Mononuclear cell (primary cell): ENCODE data around the gene C18orf63. TPM values are rescaled to one million over a fixed set of nuclear protein-coding genes. Genes with fewer than 3 reads are reported as not detected.
"Not testable (repeated sequence)": the region's sequence is repeated elsewhere in the genome, so short reads cannot be mapped to it uniquely, and the experiment has no call there.

Experiments
- H3K27me3 ChIP-seq: 2 replicates; pipeline ENCODE4 v1.6.0; 2011; ENCODE audit warnings: low read length, control low read depth; ENCODE audit not compliant: insufficient read depth
- H3K4me1 ChIP-seq: 2 replicates; pipeline ENCODE4 v1.5.1; 2011; ENCODE audit warnings: mild to moderate bottlenecking, low read length, control low read depth; ENCODE audit not compliant: insufficient read depth
- H3K4me3 ChIP-seq: 2 replicates; pipeline ENCODE4 v1.5.1; 2011; ENCODE audit warnings: mild to moderate bottlenecking, low read length, moderate library complexity
- H3K9me3 ChIP-seq: 2 replicates; pipeline ENCODE4 v1.5.1; 2011; ENCODE audit warnings: low read depth, mild to moderate bottlenecking, control low read depth, low read length
- total RNA-seq: library from RNA; depleted of rRNA; stranded (reverse); fragments of >200 nt; gene quantifications from one replicate; pipeline ENCODE4 v1.2.3, GENCODE V29; 2012

C18orf63 gene
- total RNA-seq, 1 donor, result not detected

DNA sequence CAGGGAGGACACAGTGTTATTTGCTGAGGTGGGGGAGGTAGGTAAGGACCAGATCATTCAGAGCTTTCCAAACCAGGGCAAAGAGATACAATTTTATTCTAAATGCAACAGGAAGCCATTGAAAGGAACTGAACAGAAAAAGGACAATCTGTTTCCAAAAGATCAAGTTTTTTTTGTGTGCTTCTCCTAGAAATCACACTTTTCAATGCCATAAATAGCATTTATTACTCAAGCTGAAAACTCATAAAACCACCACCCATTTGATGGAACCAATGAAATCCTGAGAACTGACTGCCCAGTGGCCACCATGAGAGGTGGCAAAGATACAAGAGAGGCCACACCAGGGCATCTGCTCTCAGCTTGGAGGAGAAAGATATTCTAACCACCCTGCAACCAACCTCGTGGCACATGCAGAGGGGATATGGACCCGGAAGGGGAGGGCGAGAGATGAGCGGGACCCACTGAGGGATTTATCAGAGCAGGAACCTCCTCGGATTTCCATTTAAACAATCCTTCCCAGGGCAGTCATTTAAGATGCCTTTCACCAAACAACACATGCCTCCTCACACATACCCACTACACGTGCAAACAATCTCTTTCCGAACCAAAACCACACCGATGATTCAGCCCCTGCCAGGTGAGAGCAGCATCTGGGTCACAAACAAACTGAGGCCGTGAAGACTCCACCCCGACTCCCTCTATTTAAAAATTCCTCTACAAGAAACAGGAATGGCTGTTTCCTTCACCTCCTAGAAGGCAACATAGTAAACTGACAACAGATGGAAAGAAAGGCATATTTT is 32.7 kb upstream of the C18orf63 start:
- no peaks in the 10 kb centered on the region for H3K27me3 ChIP-seq
- no peaks in the 10 kb centered on the region for H3K9me3 ChIP-seq
- H3K4me1 ChIP-seq, result peaks cover 10% of the 10 kb centered on the region
- no peak overlapping the region for H3K4me3 ChIP-seq

DNA sequence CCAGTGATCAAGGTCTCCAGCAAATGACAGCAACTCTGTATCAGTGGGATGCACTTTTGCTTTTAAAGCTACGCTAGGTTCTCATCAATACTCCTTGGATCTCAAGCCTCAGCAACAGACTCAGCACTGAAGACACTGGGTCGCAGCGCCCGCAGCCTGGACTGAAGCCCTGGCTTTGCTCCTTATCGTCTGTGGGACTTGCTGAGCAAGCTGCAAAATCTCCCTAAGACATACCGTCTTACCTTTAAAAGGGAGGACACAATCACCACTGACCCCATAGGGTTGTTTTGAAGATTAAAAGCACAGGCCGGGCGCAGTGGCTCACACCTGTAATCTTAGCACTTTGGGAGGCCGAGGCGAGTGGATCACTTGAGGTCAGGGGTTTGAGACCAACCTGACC is 32.0 kb upstream of the C18orf63 start:
- Histone ChIP-seq H3K4me1 (peaks cover 10% of the 10 kb centered on the region), H3K9me3 (no peaks in the 10 kb centered on the region), H3K27me3 (no peaks in the 10 kb centered on the region), H3K4me3 (no peak overlapping the region)

DNA sequence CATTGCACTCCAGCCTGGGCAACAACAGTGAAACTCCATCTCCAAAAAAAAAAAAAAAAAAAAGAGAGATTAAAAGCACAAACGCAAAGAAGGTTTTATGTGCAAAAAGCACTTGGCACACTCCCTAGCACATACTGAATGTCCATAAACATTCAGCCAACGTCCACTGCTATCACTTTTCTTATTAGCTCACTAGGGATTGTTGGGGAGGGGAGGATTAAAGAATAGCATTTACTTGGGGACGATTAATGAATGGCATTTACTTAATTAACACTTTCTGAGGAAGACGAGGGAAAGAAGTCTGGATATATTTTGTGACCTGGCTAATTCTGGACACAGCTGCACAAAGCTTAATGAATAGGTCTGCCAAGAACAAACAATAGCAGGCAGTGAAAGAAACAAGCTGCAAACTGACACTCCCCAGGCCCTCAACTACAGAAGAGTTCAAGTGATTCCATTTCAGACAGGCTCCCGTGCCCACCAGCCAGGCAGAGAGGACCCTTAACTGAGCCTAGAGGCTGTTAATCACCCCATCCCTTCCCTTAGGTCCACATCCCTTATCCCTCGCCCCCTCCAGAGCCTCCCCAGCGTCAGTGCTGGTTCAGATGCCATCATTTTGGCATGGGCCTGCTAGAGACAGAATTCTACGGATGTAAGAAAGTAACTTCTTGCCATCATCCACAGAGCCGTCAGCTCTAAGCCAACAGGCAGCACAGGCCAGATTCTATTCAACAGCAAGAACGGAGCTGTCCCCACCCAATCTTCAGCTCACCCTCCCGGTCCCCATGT is 31.3 kb upstream of the C18orf63 start:
- Histone ChIP-seq H3K4me3 (no peak overlapping the region), H3K9me3 (no peaks in the 10 kb centered on the region), H3K27me3 (no peaks in the 10 kb centered on the region), H3K4me1 (peaks cover 16% of the 10 kb centered on the region)

DNA sequence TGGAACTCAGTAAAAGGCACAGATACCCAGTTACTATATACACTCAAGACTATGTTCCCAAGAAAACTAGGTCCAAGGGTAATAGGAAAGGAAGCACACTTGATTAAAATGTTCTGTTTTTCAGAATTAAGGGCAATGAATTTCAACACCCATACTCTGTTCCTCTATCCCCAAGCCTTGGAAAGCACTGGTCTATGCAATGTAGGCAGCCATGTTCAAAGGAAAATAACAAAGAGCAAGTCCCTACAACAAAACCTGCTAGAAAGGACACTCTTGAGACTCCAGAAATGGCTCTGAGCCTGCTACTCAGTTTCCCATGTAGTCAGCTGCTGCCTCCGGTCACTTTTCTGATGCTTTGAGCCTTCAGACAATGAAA is 30.7 kb upstream of the C18orf63 start:
- H3K4me1 ChIP-seq, result peaks cover 16% of the 10 kb centered on the region
- no peaks in the 10 kb centered on the region for H3K9me3 ChIP-seq
- no peaks in the 10 kb centered on the region for H3K27me3 ChIP-seq
- H3K4me3 ChIP-seq, result no peak overlapping the region

DNA sequence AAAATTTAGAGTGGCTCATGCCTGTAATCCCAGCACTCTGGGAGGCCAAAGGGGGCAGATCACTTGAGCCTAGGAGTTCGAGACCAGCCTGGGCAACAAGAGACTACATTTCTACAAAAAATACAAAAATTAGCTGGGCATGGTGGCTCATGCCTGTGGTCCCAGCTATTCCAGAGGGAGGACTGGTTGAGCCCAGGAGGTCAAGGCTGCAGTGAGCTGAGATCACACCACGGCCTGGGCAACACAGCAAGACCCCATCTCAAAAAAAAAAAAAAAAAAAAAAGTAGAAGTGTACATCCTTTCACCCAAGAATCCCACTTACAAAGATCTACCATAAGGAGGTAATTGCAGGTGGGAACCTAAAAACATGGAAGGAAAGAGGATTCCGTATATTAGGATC is 30.1 kb upstream of the C18orf63 start:
- H3K4me1 ChIP-seq, result peaks cover 16% of the 10 kb centered on the region
- H3K4me3 ChIP-seq, H3K9me3 ChIP-seq, H3K27me3 ChIP-seq: not testable (repeated sequence)

DNA sequence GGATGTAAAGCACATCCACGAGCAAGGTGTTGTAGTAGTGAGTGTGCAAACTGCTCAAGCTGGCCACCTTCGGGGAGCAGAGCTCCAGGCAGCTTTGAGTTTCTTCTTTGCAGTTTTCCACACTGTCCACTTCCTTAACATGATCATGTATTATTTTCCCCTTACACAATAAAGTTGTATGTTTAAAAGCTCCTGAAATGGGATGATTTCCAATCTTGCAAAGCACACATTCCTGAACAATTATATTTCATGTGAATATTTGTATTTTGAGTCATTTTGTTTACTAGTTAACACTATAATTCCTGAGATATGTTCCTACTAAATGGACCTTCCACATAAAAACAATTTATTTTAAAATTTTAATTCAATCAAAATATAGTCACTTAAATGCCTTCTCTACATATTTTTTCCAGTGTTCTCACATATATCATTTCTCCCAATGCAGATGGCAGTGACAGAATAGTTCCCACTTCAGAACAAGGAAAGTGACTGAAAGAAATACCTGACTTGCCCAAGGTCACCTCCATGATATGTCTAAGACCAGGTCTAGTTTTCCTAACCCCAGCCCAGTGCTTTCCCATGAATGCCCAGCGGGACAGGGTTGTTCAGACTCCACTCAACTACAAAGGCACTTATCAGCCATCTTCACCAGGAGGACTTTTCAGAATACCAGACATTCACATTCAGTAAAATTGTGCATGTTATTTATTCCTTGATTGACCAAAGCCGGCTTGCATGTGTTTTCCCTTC is 29.4 kb upstream of the C18orf63 start:
- no peaks in the 10 kb centered on the region for H3K9me3 ChIP-seq
- no peaks in the 10 kb centered on the region for H3K27me3 ChIP-seq
- peaks cover 23% of the 10 kb centered on the region for H3K4me1 ChIP-seq
- no peak overlapping the region for H3K4me3 ChIP-seq

DNA sequence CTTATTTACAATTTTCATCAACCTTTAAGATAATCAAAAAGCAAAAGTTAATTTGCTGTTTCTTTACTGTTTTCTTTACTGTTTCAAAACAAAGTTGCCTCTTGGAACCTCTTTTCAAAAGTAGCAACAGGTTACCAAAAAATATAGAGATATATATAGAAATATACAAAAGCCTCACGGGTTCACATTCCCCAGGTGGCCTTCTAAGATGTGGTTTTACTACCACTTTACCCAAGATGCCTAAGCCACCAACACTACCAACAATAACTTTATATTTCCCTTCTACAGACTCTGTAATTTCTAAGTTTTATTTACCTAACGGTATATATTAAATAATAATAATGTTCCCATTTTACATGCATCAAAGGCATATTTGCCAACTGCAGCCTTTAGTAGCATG is 28.8 kb upstream of the C18orf63 start:
- Histone ChIP-seq H3K4me1 (peaks cover 24% of the 10 kb centered on the region), H3K27me3 (no peaks in the 10 kb centered on the region), H3K4me3 (no peak overlapping the region), H3K9me3 (no peaks in the 10 kb centered on the region)

DNA sequence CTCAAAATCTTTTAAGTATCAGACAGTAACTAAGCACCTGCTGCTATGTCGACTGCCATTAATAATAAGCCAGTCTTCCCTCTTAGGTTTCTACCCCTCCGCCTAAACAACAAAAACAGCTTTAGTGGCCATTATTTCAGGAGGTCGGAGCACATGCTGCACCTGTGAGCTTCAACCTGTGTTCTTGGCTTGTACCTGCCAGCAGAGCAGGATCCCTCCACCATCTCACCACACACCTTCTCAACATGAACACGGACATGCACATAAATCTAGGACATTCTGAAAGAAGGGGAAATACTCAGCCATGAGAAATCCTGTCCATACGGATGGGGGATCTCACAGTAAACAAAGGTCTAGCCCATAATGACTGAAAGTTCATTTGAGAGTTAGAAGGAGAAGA is 27.6 kb upstream of the C18orf63 start:
- no peak overlapping the region for H3K4me3 ChIP-seq

DNA sequence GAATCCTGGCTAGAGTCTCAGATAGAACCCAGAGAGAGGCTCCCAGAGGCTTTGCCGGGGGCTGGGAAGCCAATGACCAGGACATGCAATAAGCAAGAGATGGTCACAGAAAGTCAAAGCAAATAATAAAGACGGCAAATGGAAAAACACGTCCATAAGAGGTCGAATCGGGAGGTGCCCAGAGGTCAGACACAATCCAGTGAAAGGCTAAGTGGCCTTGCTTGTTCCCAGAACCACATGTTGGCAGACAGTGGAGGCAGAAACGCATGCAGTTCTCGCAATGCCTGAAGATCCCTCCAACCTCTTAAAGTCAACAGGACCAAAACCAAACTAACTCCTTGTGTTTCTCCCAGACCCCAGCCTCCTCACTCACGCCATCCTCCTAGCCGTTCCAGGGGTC is 26.9 kb upstream of the C18orf63 start:
- Histone ChIP-seq H3K4me3 (no peak overlapping the region), H3K27me3 (no peaks in the 10 kb centered on the region), H3K9me3 (no peaks in the 10 kb centered on the region), H3K4me1 (peaks cover 21% of the 10 kb centered on the region)

More for the DNA sequence above, 27.6 kb upstream of the C18orf63 start:
- no peaks in the 10 kb centered on the region for H3K27me3 ChIP-seq
- H3K4me1 ChIP-seq, result peaks cover 21% of the 10 kb centered on the region
- H3K9me3 ChIP-seq, result no peaks in the 10 kb centered on the region

DNA sequence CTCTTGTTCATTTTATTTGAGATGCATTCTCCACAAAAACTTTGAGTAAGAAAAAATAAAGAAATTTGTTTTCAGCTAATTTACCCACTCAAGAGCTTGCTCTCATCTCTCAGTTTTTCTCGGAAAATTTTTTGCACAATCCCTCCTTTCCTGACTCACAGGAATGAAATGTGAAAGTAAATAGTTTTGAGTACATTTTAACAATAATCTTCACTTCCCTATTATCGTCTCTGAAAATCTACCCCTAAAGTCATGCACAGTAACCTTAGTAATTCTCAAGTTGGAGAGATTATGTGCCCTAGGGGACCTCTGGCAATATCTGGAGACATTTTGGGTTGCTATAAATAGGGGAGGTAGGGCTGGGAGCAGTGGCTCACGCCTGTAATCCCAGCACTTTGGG is 26.5 kb upstream of the C18orf63 start:
- no peak overlapping the region for H3K4me3 ChIP-seq
- no peaks in the 10 kb centered on the region for H3K27me3 ChIP-seq
- no peaks in the 10 kb centered on the region for H3K9me3 ChIP-seq
- peaks cover 21% of the 10 kb centered on the region for H3K4me1 ChIP-seq

DNA sequence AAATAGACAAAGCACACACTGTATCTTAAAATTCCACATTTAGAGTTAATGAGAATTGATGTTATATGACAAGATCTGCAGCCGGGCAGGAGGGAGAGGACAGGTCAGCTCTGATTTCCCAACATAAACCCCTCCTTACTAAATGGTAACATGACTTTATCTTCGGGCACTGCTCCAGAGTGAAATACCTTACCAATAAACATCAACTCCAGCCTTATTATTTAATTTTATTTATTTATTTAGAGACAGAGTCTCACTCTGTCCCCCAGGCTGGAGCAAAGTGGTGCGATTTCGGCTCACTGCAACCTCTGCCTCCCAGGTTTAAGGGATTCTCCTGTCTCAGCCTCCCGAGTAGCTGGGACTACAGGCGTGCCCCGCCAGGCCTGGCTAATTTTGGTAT is 25.6 kb upstream of the C18orf63 start:
- H3K9me3 ChIP-seq, result no peaks in the 10 kb centered on the region
- H3K4me1 ChIP-seq, result peaks cover 21% of the 10 kb centered on the region
- H3K4me3 ChIP-seq, result no peak overlapping the region
- H3K27me3 ChIP-seq, result no peaks in the 10 kb centered on the region

DNA sequence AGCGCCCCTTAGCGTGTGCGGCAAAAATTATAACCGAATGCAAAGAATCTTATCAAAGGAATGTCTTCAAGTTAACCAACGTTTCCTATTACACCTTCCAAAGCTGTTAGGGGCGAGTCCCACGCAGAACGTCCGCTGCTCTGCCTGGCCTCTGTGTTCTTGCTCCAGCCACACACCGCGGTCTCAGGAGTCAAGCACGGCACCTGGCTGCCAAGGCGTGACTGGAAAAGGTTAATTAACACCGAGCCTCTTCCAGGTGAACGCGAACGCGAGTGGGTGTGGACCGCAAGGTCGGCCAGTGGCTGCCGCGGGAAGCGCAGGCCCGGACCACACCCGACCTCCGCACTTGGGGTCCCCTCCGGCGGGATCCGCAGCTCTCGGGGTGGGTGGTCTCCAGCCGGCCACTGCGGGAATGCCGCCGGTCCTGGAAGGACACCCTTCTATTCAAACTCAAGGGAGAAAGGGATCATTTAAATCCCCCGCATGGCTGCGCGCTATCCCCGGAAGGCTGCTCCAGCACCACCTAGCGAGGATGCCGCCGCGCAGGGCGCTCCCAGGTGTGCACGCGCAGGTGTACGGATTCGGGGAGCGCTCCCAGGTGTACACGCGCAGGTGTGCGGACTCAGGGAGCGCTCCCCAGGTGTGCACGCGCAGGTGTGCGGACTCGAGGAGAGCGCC is 24.7 kb upstream of the C18orf63 start:
- Histone ChIP-seq H3K9me3 (no peaks in the 10 kb centered on the region), H3K4me1 (peaks cover 21% of the 10 kb centered on the region), H3K27me3 (no peaks in the 10 kb centered on the region), H3K4me3 (peak overlapping the region; percentile 79)

DNA sequence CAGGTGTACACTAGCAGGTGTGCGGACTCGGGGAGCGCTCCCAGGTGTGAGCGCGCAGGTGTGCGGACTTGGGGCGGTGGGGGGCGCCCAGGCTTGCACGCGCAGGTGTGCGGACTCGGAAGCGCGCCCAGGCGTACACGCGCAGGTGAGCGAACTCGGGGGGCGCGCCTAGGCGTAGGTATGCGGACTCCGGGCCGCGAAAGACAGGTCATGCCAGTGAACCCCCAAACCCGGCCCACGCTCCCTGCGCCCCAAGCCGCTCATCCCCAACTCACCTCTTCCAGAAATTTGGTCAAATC is 24.2 kb upstream of the C18orf63 start:
- H3K9me3 ChIP-seq, result no peaks in the 10 kb centered on the region
- no peaks in the 10 kb centered on the region for H3K27me3 ChIP-seq
- peaks cover 21% of the 10 kb centered on the region for H3K4me1 ChIP-seq
- H3K4me3 ChIP-seq, result peak overlapping the region; percentile 79

DNA sequence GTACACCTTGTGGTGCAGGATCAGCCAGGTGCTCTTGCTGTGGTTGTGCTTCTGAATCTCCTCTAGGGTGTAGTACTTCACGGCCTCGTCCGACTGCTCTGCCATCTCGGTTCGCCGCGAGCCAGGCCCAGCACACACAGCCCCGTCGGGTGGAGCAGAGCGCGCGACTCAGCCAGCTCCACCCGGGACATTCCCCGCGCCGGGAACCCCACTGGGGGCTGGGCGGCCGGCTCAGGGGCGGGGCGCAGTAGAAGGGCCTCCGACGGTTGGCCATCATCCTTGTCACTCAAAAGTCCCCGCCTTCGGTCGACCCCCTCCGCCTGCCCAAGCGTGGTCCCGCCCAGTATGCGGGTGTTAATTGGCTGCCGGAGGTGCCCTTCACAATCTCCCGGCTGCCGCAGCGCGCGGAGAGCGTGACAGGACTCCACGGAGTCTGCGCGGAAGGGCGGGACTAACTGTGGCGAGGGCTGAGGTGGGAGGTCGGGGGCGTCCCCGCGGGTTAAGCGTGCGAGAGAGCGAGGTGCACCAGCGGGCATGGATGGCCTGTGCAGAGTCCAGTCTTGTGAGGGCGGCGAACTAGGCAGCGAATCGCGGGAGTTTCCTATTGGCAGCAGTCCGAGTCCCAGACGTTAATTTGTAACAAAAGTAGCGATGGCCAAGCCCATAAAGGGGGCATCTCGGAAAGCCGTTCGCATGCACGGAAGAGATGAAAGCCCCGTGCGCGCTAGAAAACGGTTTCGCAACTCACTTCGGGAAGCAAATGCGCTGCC is 23.7 kb upstream of the C18orf63 start, which contains the start of gene CYB5A:
TSS of gene CYB5A (minus strand) at position 193 of the 770 bp plus-strand sequence. CDS start at position 105, 88 bp downstream.
- peak within 1 kb of the TSS; percentile 79 for H3K4me3 ChIP-seq

More for the DNA sequence above, 23.7 kb upstream of the C18orf63 start, which contains the start of gene CYB5A:
- Histone ChIP-seq H3K4me1 (peaks cover 21% of the 10 kb centered on the region), H3K9me3 (no peaks in the 10 kb centered on the region), H3K27me3 (no peaks in the 10 kb centered on the region)
